OCI-LY1 (cell line): ENCODE measurements around the gene SLC12A8.

ENCODE experiments used
- H2AFZ ChIP-seq: fragments of 200-600 bp; sonication (generic), shearing (Covaris generic); 2 replicates; pipeline ENCODE4 v1.6.0; 2014; ENCODE audit warnings: antibody characterized with exemption, mild to moderate bottlenecking, low read length
- H3F3A ChIP-seq: fragments of 200-600 bp; sonication (generic), shearing (Covaris generic); 2 replicates; pipeline ENCODE4 v1.6.0; 2014; ENCODE audit warnings: mild to moderate bottlenecking, antibody characterized with exemption, low read length, moderate library complexity; ENCODE audit not compliant: insufficient read depth
- H3K27ac ChIP-seq: fragments of 200-600 bp; sonication (generic); 2 replicates; pipeline ENCODE4 v1.5.1; 2014; ENCODE audit warnings: low read length, mixed run types, mild to moderate bottlenecking, low read depth; ENCODE audit not compliant: poor library complexity, severe bottlenecking
- H3K27me3 ChIP-seq: fragments of 200-600 bp; sonication (generic); 2 replicates; pipeline ENCODE4 v1.6.0; 2014; ENCODE audit warnings: antibody characterized with exemption, mild to moderate bottlenecking, low read length, moderate library complexity; ENCODE audit not compliant: insufficient read depth
- H3K36me3 ChIP-seq: fragments of 200-600 bp; sonication (generic); 2 replicates; pipeline ENCODE4 v1.6.1; 2014; ENCODE audit warnings: mild to moderate bottlenecking, antibody characterized with exemption, low read length, moderate library complexity, mixed read lengths; ENCODE audit not compliant: insufficient read depth
- H3K4me1 ChIP-seq: fragments of 200-600 bp; sonication (generic); 2 replicates; pipeline ENCODE4 v1.5.1; 2014; ENCODE audit warnings: mild to moderate bottlenecking, low read length, moderate library complexity; ENCODE audit not compliant: insufficient read depth, severe bottlenecking
- H3K4me2 ChIP-seq: fragments of 200-600 bp; sonication (generic), shearing (Covaris generic); 2 replicates; pipeline ENCODE4 v1.6.1; 2014; ENCODE audit warnings: low read length
- H3K4me3 ChIP-seq: fragments of 200-600 bp; sonication (generic); 2 replicates; pipeline ENCODE4 v1.5.1; 2014; ENCODE audit warnings: low read length, low read depth, mild to moderate bottlenecking, mixed read lengths; ENCODE audit not compliant: poor library complexity, severe bottlenecking
- H3K79me2 ChIP-seq: fragments of 200-600 bp; shearing (Covaris generic); 2 replicates; pipeline ENCODE4 v1.6.1; 2016; ENCODE audit warnings: mixed run types, low read length, mixed read lengths; ENCODE audit not compliant: insufficient read depth
- H3K9ac ChIP-seq: fragments of 200-600 bp; sonication (generic), shearing (Covaris generic); 2 replicates; pipeline ENCODE4 v1.6.1; 2014; ENCODE audit warnings: mild to moderate bottlenecking, low read length, mixed read lengths
- H3K9me2 ChIP-seq: fragments of 200-600 bp; sonication (generic), shearing (Covaris generic); 2 replicates; pipeline ENCODE4 v1.6.1; 2014; ENCODE audit warnings: low read depth, mild to moderate bottlenecking, low read length, mixed read lengths
- H3K9me3 ChIP-seq: fragments of 200-600 bp; shearing (Covaris generic); 2 replicates; pipeline ENCODE4 v1.6.1; 2014; ENCODE audit warnings: low read length, mixed read lengths
- H4K20me1 ChIP-seq: fragments of 200-600 bp; sonication (generic), shearing (Covaris generic); 2 replicates; pipeline ENCODE4 v1.6.0; 2016; ENCODE audit warnings: mild to moderate bottlenecking, low read length; ENCODE audit not compliant: insufficient read depth
- CTCF ChIP-seq: fragments of 200-600 bp; sonication (generic), shearing (Covaris generic); IDR thresholded peaks from 2 replicates; pipeline ENCODE4 v1.5.1; 2017; ENCODE audit warnings: mild to moderate bottlenecking, antibody characterized with exemption, low read length, moderate library complexity, mixed read lengths
- EZH2 ChIP-seq: fragments of 200-600 bp; sonication (generic), shearing (Covaris generic); IDR thresholded peaks from 2 replicates; pipeline ENCODE4 v1.8.0; 2017; ENCODE audit warnings: borderline replicate concordance, mixed run types, mild to moderate bottlenecking, antibody characterized with exemption, low read length, moderate library complexity, mixed read lengths

Gene SLC12A8

GRCh38 chr3:125207949-125208568 is 4.5 kb downstream of the SLC12A8 start:
- H3K4me2 ChIP-seq = no peak overlapping the region
- no peak overlapping the region for H3K9ac ChIP-seq
- H3K4me3 ChIP-seq = no peak overlapping the region
- H2AFZ ChIP-seq = no peak overlapping the region
- H3K9me2 ChIP-seq = no peaks in the 10 kb centered on the region
- 0 out of 2 replicates have a peak, but pooled peaks cover 8% of the 10 kb centered on the region for H3K27me3 ChIP-seq
- no peaks in the 10 kb centered on the region for H3K36me3 ChIP-seq
- H3F3A ChIP-seq = no peaks in the 10 kb centered on the region
- no peaks in the 10 kb centered on the region for H3K9me3 ChIP-seq
- no peak overlapping the region for H3K27ac ChIP-seq
- H3K4me1 ChIP-seq = no peaks in the 10 kb centered on the region
- TF ChIP-seq EZH2 = no peak
- TF ChIP-seq CTCF = no peak
- H4K20me1 ChIP-seq = no peaks in the 10 kb centered on the region
- H3K79me2 ChIP-seq = no peaks in the 10 kb centered on the region

DNA sequence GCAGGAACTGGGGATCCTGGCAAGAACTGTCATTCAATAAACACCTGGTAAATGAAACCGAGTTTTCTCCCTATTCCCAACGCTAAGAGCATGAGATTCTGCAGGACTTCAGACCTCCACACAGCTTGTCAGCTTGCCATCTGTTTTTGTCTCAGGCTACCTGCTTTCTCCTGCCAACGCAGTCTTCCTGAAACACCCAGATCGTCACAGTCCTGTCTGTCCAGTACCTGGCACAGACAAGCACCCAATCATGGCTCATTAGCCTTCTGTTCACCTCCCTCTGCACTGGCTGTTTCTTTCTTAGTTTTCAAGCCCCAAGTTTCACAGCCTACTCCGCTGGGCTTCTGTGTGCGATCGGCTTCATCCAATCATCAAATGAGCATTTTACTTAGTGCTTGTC is 5.0 kb downstream of the SLC12A8 start:
- H3K4me2 ChIP-seq = no peak overlapping the region
- H3K27me3 ChIP-seq = 0 out of 2 replicates have a peak, but pooled peaks cover 8% of the 10 kb centered on the region
- H3K9ac ChIP-seq = no peak overlapping the region
- no peaks in the 10 kb centered on the region for H3K79me2 ChIP-seq
- no peaks in the 10 kb centered on the region for H3K9me2 ChIP-seq
- H3K36me3 ChIP-seq = no peaks in the 10 kb centered on the region
- no peak overlapping the region for H2AFZ ChIP-seq
- no peaks in the 10 kb centered on the region for H3K9me3 ChIP-seq
- H3K27ac ChIP-seq = no peak overlapping the region
- H3K4me1 ChIP-seq = no peaks in the 10 kb centered on the region
- no peaks in the 10 kb centered on the region for H3F3A ChIP-seq
- no peak overlapping the region for H3K4me3 ChIP-seq
- TF ChIP-seq EZH2 (no peak), CTCF (no peak)
- no peaks in the 10 kb centered on the region for H4K20me1 ChIP-seq

DNA sequence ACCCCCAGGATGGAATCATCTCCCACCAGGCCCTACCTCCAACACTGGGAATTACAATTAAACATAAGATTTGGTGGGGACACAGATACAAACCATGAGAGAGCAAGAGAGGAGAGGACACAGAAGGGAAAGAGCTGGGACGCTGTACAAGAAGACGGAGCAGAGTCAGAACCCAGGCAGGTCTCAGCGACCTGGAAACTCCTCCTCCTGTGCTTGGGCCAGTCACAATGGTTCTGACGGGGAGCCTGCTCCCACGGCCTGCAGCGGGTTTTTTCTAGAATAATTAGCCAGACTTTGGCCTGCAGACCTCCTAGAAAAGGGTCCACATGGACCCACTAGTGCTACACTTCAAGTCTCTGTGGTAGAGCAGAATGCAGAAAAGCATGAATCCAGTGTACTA is 5.6 kb downstream of the SLC12A8 start:
- Histone ChIP-seq H3K27ac (no peak overlapping the region), H3K79me2 (no peaks in the 10 kb centered on the region), H3K9me3 (no peaks in the 10 kb centered on the region)

More for the DNA sequence above, 5.6 kb downstream of the SLC12A8 start:
- TF ChIP-seq EZH2 = no peak
- TF ChIP-seq CTCF = no peak
- no peak overlapping the region for H3K4me3 ChIP-seq
- H3K27me3 ChIP-seq = 0 out of 2 replicates have a peak, but pooled peaks cover 5% of the 10 kb centered on the region
- no peaks in the 10 kb centered on the region for H3K36me3 ChIP-seq
- no peak overlapping the region for H2AFZ ChIP-seq
- H3K9me2 ChIP-seq = no peaks in the 10 kb centered on the region
- H4K20me1 ChIP-seq = no peaks in the 10 kb centered on the region
- H3K9ac ChIP-seq = no peak overlapping the region
- H3F3A ChIP-seq = no peaks in the 10 kb centered on the region
- no peak overlapping the region for H3K4me2 ChIP-seq
- no peaks in the 10 kb centered on the region for H3K4me1 ChIP-seq
